ENCODE measurements around the gene PSME3IP1. TPM values are rescaled to one million over a fixed set of nuclear protein-coding genes. Genes with fewer than 3 reads are reported as not detected.

Gene PSME3IP1
- total and polyA plus RNA-seq, 9 of the 15 experiments (the other 6 are each of a cell fraction or from before 2014, with no cell fraction given): 63.8 to 187 (median 142) TPM

GRCh38 chr16:57185945-57186871, at the start of gene PSME3IP1, which contains the start of gene RSPRY1 (continued):
- no peak for TF ChIP-seq IRF9 (tag; IDR thresholded peaks at IDR 0.05)
- TF ChIP-seq KAT8 (IDR thresholded peaks at IDR 0.05; ENCODE audit: low read depth): no peak
- peak in 1 of 2 experiments; percentile 75; a peak in 1 of 4 replicates for TF ChIP-seq SIN3A (IDR thresholded peaks at IDR 0.05; ENCODE audit: borderline replicate concordance in 2 of 2, control insufficient read depth in 1 of 2, low read depth in 2 of 2, low read length in 2 of 2)
- TF ChIP-seq IFI16 (CRISPR knock-in tag; IDR thresholded peaks at IDR 0.05): no peak
- TF ChIP-seq, protein P1, sequence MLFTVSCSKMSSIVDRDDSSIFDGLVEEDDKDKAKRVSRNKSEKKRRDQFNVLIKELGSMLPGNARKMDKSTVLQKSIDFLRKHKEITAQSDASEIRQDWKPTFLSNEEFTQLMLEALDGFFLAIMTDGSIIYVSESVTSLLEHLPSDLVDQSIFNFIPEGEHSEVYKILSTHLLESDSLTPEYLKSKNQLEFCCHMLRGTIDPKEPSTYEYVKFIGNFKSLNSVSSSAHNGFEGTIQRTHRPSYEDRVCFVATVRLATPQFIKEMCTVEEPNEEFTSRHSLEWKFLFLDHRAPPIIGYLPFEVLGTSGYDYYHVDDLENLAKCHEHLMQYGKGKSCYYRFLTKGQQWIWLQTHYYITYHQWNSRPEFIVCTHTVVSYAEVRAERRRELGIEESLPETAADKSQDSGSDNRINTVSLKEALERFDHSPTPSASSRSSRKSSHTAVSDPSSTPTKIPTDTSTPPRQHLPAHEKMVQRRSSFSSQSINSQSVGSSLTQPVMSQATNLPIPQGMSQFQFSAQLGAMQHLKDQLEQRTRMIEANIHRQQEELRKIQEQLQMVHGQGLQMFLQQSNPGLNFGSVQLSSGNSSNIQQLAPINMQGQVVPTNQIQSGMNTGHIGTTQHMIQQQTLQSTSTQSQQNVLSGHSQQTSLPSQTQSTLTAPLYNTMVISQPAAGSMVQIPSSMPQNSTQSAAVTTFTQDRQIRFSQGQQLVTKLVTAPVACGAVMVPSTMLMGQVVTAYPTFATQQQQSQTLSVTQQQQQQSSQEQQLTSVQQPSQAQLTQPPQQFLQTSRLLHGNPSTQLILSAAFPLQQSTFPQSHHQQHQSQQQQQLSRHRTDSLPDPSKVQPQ (CRISPR knock-in tag; IDR thresholded peaks at IDR 0.05; ENCODE audit: borderline replicate concordance): no peak
- TF ChIP-seq CHD2 (IDR thresholded peaks at IDR 0.05; ENCODE audit: low read depth, low read length): peak; percentile 57
- no peak for TF ChIP-seq ARID3A (IDR thresholded peaks at IDR 0.05; ENCODE audit: borderline replicate concordance, low read depth, low read length)
- TF ChIP-seq CHD4 (IDR thresholded peaks at IDR 0.05; ENCODE audit: insufficient read depth, insufficient replicate concordance, low read depth, low read length, poor library complexity, severe bottlenecking): no peak
- peak; percentile 62 for TF ChIP-seq TAF9B (IDR thresholded peaks at IDR 0.05; ENCODE audit: partially characterized antibody)
- no peak for TF ChIP-seq HMGN3 (IDR thresholded peaks at IDR 0.05; ENCODE audit: borderline replicate concordance, extremely low read depth, insufficient read length, low read depth, low read length)
- no peak for TF ChIP-seq RHOXF2B (CRISPR knock-in tag; conservative IDR thresholded peaks at IDR 0.05)
- no peak; the same call in 1 of the 2 replicates for TF ChIP-seq ZBTB7A (IDR thresholded peaks at IDR 0.05; ENCODE audit: borderline replicate concordance, control insufficient read depth, low read depth, low read length)
- TF ChIP-seq, protein P2, sequence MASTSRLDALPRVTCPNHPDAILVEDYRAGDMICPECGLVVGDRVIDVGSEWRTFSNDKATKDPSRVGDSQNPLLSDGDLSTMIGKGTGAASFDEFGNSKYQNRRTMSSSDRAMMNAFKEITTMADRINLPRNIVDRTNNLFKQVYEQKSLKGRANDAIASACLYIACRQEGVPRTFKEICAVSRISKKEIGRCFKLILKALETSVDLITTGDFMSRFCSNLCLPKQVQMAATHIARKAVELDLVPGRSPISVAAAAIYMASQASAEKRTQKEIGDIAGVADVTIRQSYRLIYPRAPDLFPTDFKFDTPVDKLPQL (IDR thresholded peaks at IDR 0.05; ENCODE audit: extremely low read depth, insufficient read length): no peak
- peak; percentile 11; the same call in 1 of the 2 replicates for TF ChIP-seq MYC (IDR thresholded peaks at IDR 0.05; ENCODE audit: low read depth, low read length)
- no peak for TF ChIP-seq MYC (CRISPR knock-in tag; IDR thresholded peaks at IDR 0.05; ENCODE audit: borderline replicate concordance, low read depth)
- no peak for TF ChIP-seq POLR3A (IDR thresholded peaks at IDR 0.05; ENCODE audit: borderline replicate concordance, extremely low read depth, insufficient read depth, insufficient read length)
- TF ChIP-seq NONO (IDR thresholded peaks at IDR 0.05; ENCODE audit: low read depth in 2 of 2, low read length in 1 of 2): peak in 1 of 2 experiments; percentile 56; a peak in 1 of 4 replicates

All from K562 (cell line).